GM23338 (cell line): ENCODE data around the gene TMEM165. TPM values are rescaled to one million over a fixed set of nuclear protein-coding genes. Genes with fewer than 3 reads are reported as not detected.

Source experiments
- ATAC-seq: fragments of 200-7000 bp; cut with Tn5 transposase; 3 replicates; pipeline ENCODE4 v1.9.1; 2020
- DNase-seq: peaks from one replicate; pipeline ENCODE4 v3.0.0-alpha.2; 2015; ENCODE audit warnings: low spot score
- H2AFZ ChIP-seq: fragments of 200-600 bp; sonication (generic); 2 replicates; pipeline ENCODE4 v1.8.0; 2016; ENCODE audit warnings: antibody characterized with exemption, mild to moderate bottlenecking, moderate library complexity
- H3F3A ChIP-seq: fragments of 200-600 bp; sonication (generic); replicated peaks from 2 replicates; pipeline ENCODE4 v1.8.0; 2017; ENCODE audit warnings: antibody characterized with exemption, mixed run types, low read depth
- H3K27ac ChIP-seq: fragments of 200-600 bp; sonication (generic); 2 replicates; pipeline ENCODE4 v1.6.1; 2016; ENCODE audit warnings: low read depth
- H3K27me3 ChIP-seq: fragments of 200-600 bp; sonication (generic); 2 replicates; pipeline ENCODE4 v1.8.0; 2016; ENCODE audit warnings: mild to moderate bottlenecking, mixed run types, moderate library complexity; ENCODE audit not compliant: insufficient read depth
- H3K36me3 ChIP-seq: fragments of 200-600 bp; sonication (generic); 2 replicates; pipeline ENCODE4 v1.8.0; 2016; ENCODE audit warnings: mild to moderate bottlenecking; ENCODE audit not compliant: insufficient read depth
- H3K4me1 ChIP-seq: fragments of 200-600 bp; sonication (generic); 2 replicates; pipeline ENCODE4 v1.8.0; 2016; ENCODE audit warnings: mild to moderate bottlenecking, moderate library complexity; ENCODE audit not compliant: insufficient read depth
- H3K4me2 ChIP-seq: fragments of 200-600 bp; sonication (generic); 2 replicates; pipeline ENCODE4 v1.7.1; 2017; ENCODE audit warnings: mixed run types
- H3K4me3 ChIP-seq: fragments of 200-600 bp; sonication (generic); 2 replicates; pipeline ENCODE4 v1.6.1; 2016; ENCODE audit warnings: mixed run types
- H3K79me2 ChIP-seq: fragments of 200-600 bp; sonication (generic); replicated peaks from 2 replicates; pipeline ENCODE4 v1.8.0; 2017; ENCODE audit warnings: mild to moderate bottlenecking; ENCODE audit not compliant: insufficient read depth
- H3K9me2 ChIP-seq: fragments of 200-600 bp; sonication (generic); 2 replicates; pipeline ENCODE4 v1.8.0; 2017; ENCODE audit not compliant: insufficient read depth
- H4K20me1 ChIP-seq: fragments of 200-600 bp; sonication (generic); replicated peaks from 2 replicates; pipeline ENCODE4 v1.8.0; 2017; ENCODE audit warnings: mild to moderate bottlenecking; ENCODE audit not compliant: insufficient read depth
- H3K27ac Mint-ChIP-seq: 2 replicates; pipeline ENCODE4 v1.8.0; 2020; ENCODE audit warnings: inconsistent platforms, mild to moderate bottlenecking, moderate library complexity, mixed read lengths
- H3K27me3 Mint-ChIP-seq: 3 replicates; pipeline ENCODE4 v1.8.0; 2022; ENCODE audit warnings: low read depth, mild to moderate bottlenecking, moderate library complexity, mixed read lengths, inconsistent platforms; ENCODE audit not compliant: insufficient read depth, poor library complexity
- H3K36me3 Mint-ChIP-seq: 3 replicates; pipeline ENCODE4 v1.8.0; 2021; ENCODE audit warnings: low read depth, mild to moderate bottlenecking, inconsistent platforms, moderate library complexity, mixed read lengths
- H3K4me1 Mint-ChIP-seq: 3 replicates; pipeline ENCODE4 v1.8.0; 2020; ENCODE audit warnings: mild to moderate bottlenecking, inconsistent platforms, mixed read lengths
- H3K4me3 Mint-ChIP-seq: 3 replicates; pipeline ENCODE4 v1.8.0; 2021; ENCODE audit warnings: moderate library complexity, mild to moderate bottlenecking, inconsistent platforms, mixed read lengths
- H3K9me3 Mint-ChIP-seq: 3 replicates; pipeline ENCODE4 v1.8.0; 2020; ENCODE audit warnings: moderate library complexity, mild to moderate bottlenecking, inconsistent platforms, mixed read lengths
- CREB1 ChIP-seq: fragments of 250-450 bp; sonication (Bioruptor Pico); IDR thresholded peaks from 2 replicates; pipeline ENCODE4 v1.5.0; 2020; ENCODE audit warnings: low read depth, mild to moderate bottlenecking, moderate library complexity
- CTCF ChIP-seq, 2 experiments: fragments of 200-600 bp in 1 of 2; sonication (generic) in 1 of 2; conservative IDR thresholded peaks; 2 replicates each; pipeline versions ENCODE4 v1.5.1 to v1.6.1; 2016 to 2017; ENCODE audit warnings: antibody characterized with exemption in 2 of 2, low read depth in 2 of 2, mild to moderate bottlenecking in 2 of 2, moderate library complexity in 1 of 2
- EZH2 ChIP-seq: fragments of 200-600 bp; sonication (generic); IDR thresholded peaks from one replicate; pipeline ENCODE4 v1.8.0; 2017; ENCODE audit warnings: antibody characterized with exemption, mild to moderate bottlenecking, low read depth; ENCODE audit not compliant: unreplicated experiment
- JUNB ChIP-seq: IDR thresholded peaks from one replicate; pipeline ENCODE4 v1.6.1; 2016; ENCODE audit warnings: antibody characterized with exemption; ENCODE audit not compliant: unreplicated experiment
- POLR2AphosphoS5 ChIP-seq: IDR thresholded peaks from 2 replicates; pipeline ENCODE4 v1.6.1; 2016; ENCODE audit warnings: antibody characterized with exemption, low read depth
- polyA plus RNA-seq: library from polyadenylated mRNA; unstranded; fragments of >200 nt; fragmentation: Nextera tagmentation; extraction: Ambion mirVana; gene quantifications from 2 replicates; pipeline ENCODE4 v1.2.1, GENCODE V29; 2016
- total RNA-seq: library from RNA; depleted of rRNA; stranded (reverse); fragments of >200 nt; shearing (Covaris generic); gene quantifications from 2 replicates; pipeline ENCODE4 v1.2.3, GENCODE V29; 2014

Gene TMEM165
- total and polyA plus RNA-seq, 2 experiments from 2014 or later: 125 to 171 TPM

- no peak overlapping the region for H3K4me2 ChIP-seq
- ATAC-seq: no peak
- Mint-ChIP-seq H3K4me3 (no peak overlapping the region), H3K4me1 (peaks cover 15% of the 10 kb centered on the region), H3K9me3 (no peaks in the 10 kb centered on the region), H3K36me3 (no peaks in the 10 kb centered on the region), H3K27me3 (peaks cover 2% of the 10 kb centered on the region), H3K27ac (no peak overlapping the region)
- no peaks in the 10 kb centered on the region for H3K9me2 ChIP-seq
- no peaks in the 10 kb centered on the region for H4K20me1 ChIP-seq
- DNase-seq: no peak
- no peaks in the 10 kb centered on the region for H3K27me3 ChIP-seq
- no peaks in the 10 kb centered on the region for H3K4me1 ChIP-seq
- H2AFZ ChIP-seq: no peak overlapping the region
- TF ChIP-seq POLR2AphosphoS5: no peak
- no peaks in the 10 kb centered on the region for H3K36me3 ChIP-seq
- no peaks in the 10 kb centered on the region for H3F3A ChIP-seq
- no peak overlapping the region for H3K27ac ChIP-seq
- no peaks in the 10 kb centered on the region for H3K79me2 ChIP-seq
- H3K4me3 ChIP-seq: no peak overlapping the region
Observed at GRCh38 chr4:55382488-55383003, 13.2 kb upstream of the TMEM165 start.

GRCh38 chr4:55385201-55385649 lies 10.5 kb upstream of the TMEM165 start:
- Mint-ChIP-seq H3K4me1 (peaks cover 14% of the 10 kb centered on the region), H3K9me3 (no peaks in the 10 kb centered on the region), H3K27ac (no peak overlapping the region), H3K4me3 (no peak overlapping the region), H3K36me3 (no peaks in the 10 kb centered on the region), H3K27me3 (peaks cover 6% of the 10 kb centered on the region)
- TF ChIP-seq CTCF (conservative IDR thresholded peaks at IDR 0.05; ENCODE audit: low read depth in 2 of 2) (0 out of 4 replicates have a peak, but pooled peaks of 1 of the 2 experiments have one; percentile 9), EZH2 (no peak)
- Histone ChIP-seq H3K27ac (no peak overlapping the region), H3F3A (no peaks in the 10 kb centered on the region), H3K27me3 (no peaks in the 10 kb centered on the region), H3K4me3 (no peak overlapping the region), H3K9me2 (no peaks in the 10 kb centered on the region), H4K20me1 (no peaks in the 10 kb centered on the region), H3K4me2 (no peak overlapping the region), H3K4me1 (no peaks in the 10 kb centered on the region), H3K36me3 (no peaks in the 10 kb centered on the region), H3K79me2 (no peaks in the 10 kb centered on the region), H2AFZ (no peak overlapping the region)
- ATAC-seq: peak; percentile 20; the same call in 1 of the 3 replicates
- no peak for DNase-seq

- Histone ChIP-seq H2AFZ (peak overlapping the region; percentile 30; the same call in 1 of the 2 replicates), H3K36me3 (no peaks in the 10 kb centered on the region), H3K9me2 (no peaks in the 10 kb centered on the region), H3K27me3 (no peaks in the 10 kb centered on the region), H3K79me2 (no peaks in the 10 kb centered on the region), H3K27ac (no peak overlapping the region), H3K4me1 (no peaks in the 10 kb centered on the region), H3K4me3 (no peak overlapping the region), H3F3A (no peaks in the 10 kb centered on the region), H4K20me1 (no peaks in the 10 kb centered on the region), H3K4me2 (no peak overlapping the region)
- Mint-ChIP-seq H3K9me3 (no peaks in the 10 kb centered on the region), H3K36me3 (no peaks in the 10 kb centered on the region), H3K27me3 (peaks cover 6% of the 10 kb centered on the region), H3K4me3 (no peak overlapping the region), H3K4me1 (peaks cover 14% of the 10 kb centered on the region), H3K27ac (no peak overlapping the region)
- peak; percentile 80 for TF ChIP-seq CREB1
- no peak for TF ChIP-seq JUNB
- ATAC-seq (peak; percentile 98), DNase-seq (peak; percentile 80)
Observed at GRCh38 chr4:55386073-55386472, 9.7 kb upstream of the TMEM165 start.
